Hair follicle dermal papilla cell (primary cell): ENCODE data around the gene POGK. TPM values are rescaled to one million over a fixed set of nuclear protein-coding genes. Genes with fewer than 3 reads are reported as not detected.

Experiments used
- total RNA-seq: library from RNA; depleted of rRNA; stranded (reverse); fragments of >200 nt; gene quantifications from 2 replicates; pipeline ENCODE4 v1.2.3, GENCODE V29; 2012

POGK gene
- total RNA-seq: 33.9 and 37.8 TPM in 2 replicates

GRCh38 chr1:166838766-166839599, at the start of gene POGK:
TSS of gene POGK (plus strand) at chr1:166839475. CDS start at chr1:166840957, 1,482 bp downstream.

GRCh38 chr1:166875734-166876539, 36.7 kb downstream of the POGK start, which contains the start of gene TADA1:
TSS of gene TADA1 (minus strand) at chr1:166876264. CDS start at chr1:166876233, 31 bp downstream.

Other genes with a start within 250 kb of the POGK start
- 11.4 and 12.7 TPM in 2 replicates for gene TADA1, start 36.8 kb downstream of the POGK start, total RNA-seq
- not detected in 2 replicates for gene ILDR2, start 136.1 kb downstream of the POGK start, total RNA-seq
- not detected in 2 replicates for gene MAEL, start 149.8 kb downstream of the POGK start, total RNA-seq